Endodermal cell (in vitro differentiated cells): Measurements from ENCODE around the gene FNBP1. TPM values are rescaled to one million over a fixed set of nuclear protein-coding genes. Genes with fewer than 3 reads are reported as not detected.

ENCODE experiments used
- DNase-seq: peaks from one replicate; pipeline ENCODE4 v3.0.0-alpha.2; 2017
- H3K27ac ChIP-seq: 2 replicates; pipeline ENCODE4 v1.5.1; 2013; ENCODE audit warnings: mild to moderate bottlenecking, low read depth, low read length, moderate library complexity
- H3K27me3 ChIP-seq: 2 replicates; pipeline ENCODE4 v1.6.1; 2013; ENCODE audit warnings: mild to moderate bottlenecking, low read length, moderate library complexity; ENCODE audit not compliant: insufficient read depth, control insufficient read depth, poor library complexity, severe bottlenecking
- H3K36me3 ChIP-seq: 2 replicates; pipeline ENCODE4 v1.7.0; 2013; ENCODE audit warnings: mild to moderate bottlenecking, low read length, moderate library complexity; ENCODE audit not compliant: control insufficient read depth, insufficient read depth
- H3K4me1 ChIP-seq: one replicate; pipeline ENCODE4 v1.7.0; 2013; ENCODE audit warnings: low read length; ENCODE audit not compliant: control insufficient read depth, insufficient read depth
- H3K4me3 ChIP-seq: 2 replicates; pipeline ENCODE4 v1.5.1; 2013; ENCODE audit warnings: mild to moderate bottlenecking, low read length, moderate library complexity
- H3K9ac ChIP-seq: 2 replicates; pipeline ENCODE4 v1.6.1; 2013; ENCODE audit warnings: mild to moderate bottlenecking, low read length, moderate library complexity; ENCODE audit not compliant: poor library complexity, severe bottlenecking; ENCODE audit errors: extremely low read depth
- H3K9me3 ChIP-seq: 2 replicates; pipeline ENCODE4 v1.6.1; 2013; ENCODE audit warnings: mild to moderate bottlenecking, low read length, moderate library complexity; ENCODE audit not compliant: control insufficient read depth
- H3K27ac Mint-ChIP-seq: 2 replicates; pipeline ENCODE4 v1.8.0; 2020; ENCODE audit warnings: mixed read lengths
- H3K27me3 Mint-ChIP-seq: 2 replicates; pipeline ENCODE4 v1.8.0; 2021; ENCODE audit warnings: mild to moderate bottlenecking, mixed read lengths; ENCODE audit not compliant: insufficient read depth
- H3K36me3 Mint-ChIP-seq: 2 replicates; pipeline ENCODE4 v1.8.0; 2020; ENCODE audit warnings: low read depth, mixed read lengths
- H3K4me1 Mint-ChIP-seq: 2 replicates; pipeline ENCODE4 v1.8.0; 2020; ENCODE audit warnings: mixed read lengths
- H3K4me3 Mint-ChIP-seq: 2 replicates; pipeline ENCODE4 v1.8.0; 2020; ENCODE audit warnings: mild to moderate bottlenecking, moderate library complexity, mixed read lengths
- H3K9me3 Mint-ChIP-seq: 2 replicates; pipeline ENCODE4 v1.8.0; 2020; ENCODE audit warnings: mild to moderate bottlenecking, mixed read lengths
- WGBS, 2 experiments: methylation state at CpG; one replicate each; pipeline versions ENCODE4 v1.1.5 to v1.1.7; 2013; ENCODE audit warnings: missing lambda C conversion rate in 2 of 2, mixed read lengths in 1 of 2; ENCODE audit not compliant: insufficient coverage in 1 of 2, insufficient read length in 1 of 2; 5-methylcytosine and 5-hydroxymethylcytosine counted together
- total RNA-seq, 2 donors: library from RNA; stranded (reverse); fragmentation: NEBNext Ultra II Directional in 1 of 2; extraction: Animal tissue kit (Norgen Biotek cat#: 25700) in 1 of 2; gene quantifications; 2 replicates in 1 of 2; 3 replicates in 1 of 2; pipeline ENCODE4 v1.2.1, GENCODE V29; 2021
- TF ChIP-seq, protein P1 (sequence below): fragments of 200-600 bp; sonication (generic); conservative IDR thresholded peaks from 2 replicates; pipeline ENCODE4 v1.5.0; 2021; ENCODE audit warnings: antibody characterized with exemption, mild to moderate bottlenecking

Gene FNBP1
- total RNA-seq, 2 donors from 2014 or later: 41.4 to 43.3 TPM

DNA sequence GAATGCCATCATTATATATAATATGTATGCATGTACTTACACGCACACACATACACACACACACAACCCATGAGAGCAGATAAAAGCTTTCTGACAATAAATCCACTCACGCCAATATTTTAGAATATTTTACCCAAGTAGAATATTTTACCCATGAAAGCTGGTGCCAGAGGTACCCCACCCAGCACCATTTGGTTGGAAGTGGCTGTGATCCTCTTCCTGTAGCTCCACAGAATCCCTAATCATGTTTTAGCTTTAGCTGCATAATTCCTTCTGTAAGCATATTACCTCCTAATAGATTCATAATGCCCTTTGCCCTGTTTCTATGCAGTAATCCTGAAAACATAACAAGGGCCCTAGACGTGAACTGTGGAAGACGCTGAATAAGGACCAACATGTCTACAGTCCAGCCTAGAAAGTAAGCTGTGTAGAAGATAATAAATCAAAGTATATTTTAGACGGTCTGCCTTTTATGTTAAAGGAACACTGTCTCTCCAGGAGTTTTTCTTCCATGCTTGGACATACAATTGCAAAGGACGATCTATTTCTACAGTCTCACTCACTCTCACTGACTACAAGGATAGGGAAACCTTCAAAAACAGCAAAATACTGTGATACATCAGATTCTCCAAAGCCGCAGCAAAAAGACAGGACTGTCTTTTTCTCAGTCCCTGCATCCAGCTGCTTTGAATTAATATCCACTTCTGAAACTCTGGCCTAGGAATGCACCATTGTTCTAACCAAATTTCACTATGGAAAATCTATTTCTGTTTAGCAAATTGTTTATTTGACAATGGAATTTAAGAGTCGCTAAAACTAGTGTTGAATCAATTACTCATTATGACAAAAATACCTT is 109.6 kb downstream of the FNBP1 start:
- no peak overlapping the region for H3K27ac ChIP-seq
- H3K4me1 Mint-ChIP-seq: peaks cover 14% of the 10 kb centered on the region
- no peaks in the 10 kb centered on the region for H3K4me1 ChIP-seq
- no peak overlapping the region for H3K9ac ChIP-seq
- H3K27me3 ChIP-seq: no peaks in the 10 kb centered on the region
- peaks cover 4% of the 10 kb centered on the region for H3K36me3 ChIP-seq
- H3K9me3 ChIP-seq: no peaks in the 10 kb centered on the region
- DNase-seq: no peak
- H3K27me3 Mint-ChIP-seq: no peaks in the 10 kb centered on the region
- H3K4me3 ChIP-seq: no peak overlapping the region
- H3K27ac Mint-ChIP-seq: no peak overlapping the region
- no peak overlapping the region for H3K4me3 Mint-ChIP-seq
- no peaks in the 10 kb centered on the region for H3K9me3 Mint-ChIP-seq
- TF ChIP-seq, protein P1, sequence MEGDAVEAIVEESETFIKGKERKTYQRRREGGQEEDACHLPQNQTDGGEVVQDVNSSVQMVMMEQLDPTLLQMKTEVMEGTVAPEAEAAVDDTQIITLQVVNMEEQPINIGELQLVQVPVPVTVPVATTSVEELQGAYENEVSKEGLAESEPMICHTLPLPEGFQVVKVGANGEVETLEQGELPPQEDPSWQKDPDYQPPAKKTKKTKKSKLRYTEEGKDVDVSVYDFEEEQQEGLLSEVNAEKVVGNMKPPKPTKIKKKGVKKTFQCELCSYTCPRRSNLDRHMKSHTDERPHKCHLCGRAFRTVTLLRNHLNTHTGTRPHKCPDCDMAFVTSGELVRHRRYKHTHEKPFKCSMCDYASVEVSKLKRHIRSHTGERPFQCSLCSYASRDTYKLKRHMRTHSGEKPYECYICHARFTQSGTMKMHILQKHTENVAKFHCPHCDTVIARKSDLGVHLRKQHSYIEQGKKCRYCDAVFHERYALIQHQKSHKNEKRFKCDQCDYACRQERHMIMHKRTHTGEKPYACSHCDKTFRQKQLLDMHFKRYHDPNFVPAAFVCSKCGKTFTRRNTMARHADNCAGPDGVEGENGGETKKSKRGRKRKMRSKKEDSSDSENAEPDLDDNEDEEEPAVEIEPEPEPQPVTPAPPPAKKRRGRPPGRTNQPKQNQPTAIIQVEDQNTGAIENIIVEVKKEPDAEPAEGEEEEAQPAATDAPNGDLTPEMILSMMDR: no peak
- H3K36me3 Mint-ChIP-seq: peaks cover 12% of the 10 kb centered on the region
- 70 to 91% methylated on average over 5 to 7 of the region's 8 CpGs for WGBS, 2 experiments

DNA sequence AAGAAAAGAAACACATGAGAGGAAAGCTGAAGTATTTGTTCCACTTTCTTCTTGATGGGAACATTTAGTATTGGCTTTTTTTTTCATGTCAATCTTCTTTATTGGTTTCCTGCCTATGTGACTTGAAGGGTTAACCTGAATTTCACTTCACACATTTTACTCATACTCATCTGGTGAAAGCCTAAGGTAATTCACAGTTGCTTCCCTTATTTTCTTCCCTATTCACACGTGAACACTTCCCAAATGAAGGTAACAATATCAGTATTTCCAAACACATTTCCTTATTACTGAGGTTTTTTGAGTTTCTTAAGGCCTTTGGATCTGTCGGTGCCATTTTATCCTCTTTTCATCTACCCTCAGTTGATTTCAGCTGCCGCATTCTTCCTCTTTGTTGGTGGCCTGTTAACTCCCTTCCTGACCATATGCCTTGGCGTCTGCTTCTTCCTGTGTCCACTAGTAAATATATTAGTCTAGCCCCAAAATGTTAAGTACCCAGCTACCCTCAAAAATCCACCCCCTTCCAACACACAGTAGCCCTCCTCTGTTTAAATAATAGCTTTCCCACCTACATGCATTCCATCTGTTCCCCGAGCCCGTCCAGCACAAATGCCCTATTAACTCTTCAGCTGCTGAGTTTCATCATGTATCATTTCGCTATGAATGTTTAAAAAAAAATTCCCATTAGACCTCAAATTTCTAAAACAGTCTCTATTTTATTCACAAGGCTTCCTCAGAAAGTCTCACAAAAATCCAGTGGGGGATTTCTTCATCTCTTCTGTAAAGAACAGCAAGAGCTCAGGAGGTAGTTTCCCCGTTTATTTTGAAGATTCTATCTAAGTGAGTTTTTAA is 110.5 kb downstream of the FNBP1 start:
- Mint-ChIP-seq H3K9me3 (no peaks in the 10 kb centered on the region), H3K27ac (peak overlapping the region; percentile 79), H3K27me3 (no peaks in the 10 kb centered on the region), H3K36me3 (peaks cover 15% of the 10 kb centered on the region), H3K4me1 (peaks cover 14% of the 10 kb centered on the region), H3K4me3 (no peak overlapping the region)
- TF ChIP-seq, protein P1: no peak
- Histone ChIP-seq H3K4me3 (no peak overlapping the region), H3K4me1 (no peaks in the 10 kb centered on the region), H3K27me3 (no peaks in the 10 kb centered on the region), H3K27ac (peak overlapping the region; percentile 3), H3K9me3 (no peaks in the 10 kb centered on the region), H3K36me3 (peaks cover 3% of the 10 kb centered on the region), H3K9ac (no peak overlapping the region)
- peak; percentile 47 for DNase-seq
- WGBS, 2 experiments: 28 to 62% methylated on average over 4 to 8 of the region's 8 CpGs

DNA sequence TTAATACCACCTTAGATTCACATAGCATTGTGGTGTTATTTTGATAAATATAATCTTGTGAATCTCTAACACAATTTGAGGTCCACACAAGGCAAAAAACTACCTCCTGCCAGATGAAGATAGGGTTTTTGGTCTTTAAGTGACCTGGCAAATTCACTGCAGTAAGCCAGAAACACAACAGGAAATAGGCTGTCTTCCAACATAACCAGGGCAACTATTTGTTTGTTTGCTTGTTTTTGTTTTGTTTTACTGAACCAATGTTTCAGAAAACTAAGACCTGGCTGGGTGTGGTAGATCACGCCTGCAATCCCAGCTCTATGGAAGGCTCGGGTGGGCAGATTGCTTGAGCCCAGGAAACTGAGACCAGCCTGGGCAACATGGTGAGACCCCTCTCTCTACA is 112.2 kb downstream of the FNBP1 start:
- H3K4me3 Mint-ChIP-seq: no peak overlapping the region
- no peak overlapping the region for H3K27ac ChIP-seq
- no peaks in the 10 kb centered on the region for H3K27me3 Mint-ChIP-seq
- H3K36me3 ChIP-seq: peaks cover 16% of the 10 kb centered on the region
- peaks cover 26% of the 10 kb centered on the region for H3K36me3 Mint-ChIP-seq
- DNase-seq: no peak
- no peak overlapping the region for H3K9ac ChIP-seq
- H3K4me1 Mint-ChIP-seq: peaks cover 14% of the 10 kb centered on the region
- H3K27ac Mint-ChIP-seq: no peak overlapping the region
- H3K4me3 ChIP-seq: no peak overlapping the region
- H3K4me1 ChIP-seq: no peaks in the 10 kb centered on the region
- no peaks in the 10 kb centered on the region for H3K9me3 Mint-ChIP-seq
- TF ChIP-seq, protein P1: no peak
- 94% methylated on average over 2 of the region's 2 CpGs; no CpG with 5 or more reads in 1 of the 2 experiments for WGBS, 2 experiments
- no peaks in the 10 kb centered on the region for H3K9me3 ChIP-seq
- no peaks in the 10 kb centered on the region for H3K27me3 ChIP-seq
